ENCODE results near the gene FAM117A.

FAM117A gene

GRCh38 chr17:49708515-49709183 is 55.3 kb downstream of the FAM117A start:
- peak in 1 of 56 donors; percentile 2 for DNase-seq

- peak; percentile 73 to 100 (median 97) for DNase-seq
Measured at GRCh38 chr17:49707608-49708514, 56.1 kb downstream of the FAM117A start, which contains the start of gene SLC35B1. TSS of gene SLC35B1 (minus strand) at chr17:49707964. CDS start at chr17:49707833, 131 bp downstream.

GRCh38 chr17:49707246-49707607 is 56.7 kb downstream of the FAM117A start:
- DNase-seq, result no peak

GRCh38 chr17:49705254-49705653 is 58.7 kb downstream of the FAM117A start:
- no peak for DNase-seq

GRCh38 chr17:49703557-49704277 is 60.2 kb downstream of the FAM117A start:
- DNase-seq, result peak in 23 of 56 donors; percentile 6 to 67 (median 28)

GRCh38 chr17:49700960-49701359 is 63.0 kb downstream of the FAM117A start:
- no peak for DNase-seq

GRCh38 chr17:49699966-49700575 is 63.9 kb downstream of the FAM117A start:
- DNase-seq, result peak in 3 of 56 donors; percentile 14 to 28 (median 26)

- DNase-seq, result no peak
Measured at GRCh38 chr17:49698005-49698404, 65.9 kb downstream of the FAM117A start.

- DNase-seq, result peak in 2 of 56 donors; percentile 13 to 23
Measured at GRCh38 chr17:49696233-49696761, 67.6 kb downstream of the FAM117A start.

GRCh38 chr17:49695698-49696232 is 68.2 kb downstream of the FAM117A start:
- no peak for DNase-seq

GRCh38 chr17:49694847-49695697 is 68.9 kb downstream of the FAM117A start:
- peak in 30 of 56 donors; percentile 8 to 70 (median 24) for DNase-seq

GRCh38 chr17:49692751-49693150 is 71.2 kb downstream of the FAM117A start:
- DNase-seq, result no peak

- no peak for DNase-seq
Measured at GRCh38 chr17:49691677-49692191, 72.2 kb downstream of the FAM117A start.

GRCh38 chr17:49691086-49691676 is 72.8 kb downstream of the FAM117A start:
- no peak for DNase-seq

GRCh38 chr17:49690256-49690655 is 73.7 kb downstream of the FAM117A start:
- no peak for DNase-seq

- DNase-seq, result no peak
Measured at GRCh38 chr17:49688848-49689247, 75.1 kb downstream of the FAM117A start.

- no peak for DNase-seq
Measured at GRCh38 chr17:49687878-49688491, 75.9 kb downstream of the FAM117A start.

All from amygdala (tissue), 56 donors.